ENCODE data around the gene PLCL2. TPM values are rescaled to one million over a fixed set of nuclear protein-coding genes. Genes with fewer than 3 reads are reported as not detected.
A peak's percentile ranks its signal among the peaks of the same experiment; 100 is the strongest.

The PLCL2 gene
- total and polyA plus RNA-seq, 10 donors: 6.9 to 60.4 (median 41.8) TPM

GRCh38 chr3:16904423-16905417 lies 20.0 kb downstream of the PLCL2 start:
- H3K9me3 ChIP-seq: no peaks in the 10 kb centered on the region
- TF ChIP-seq POLR2AphosphoS5 (IDR thresholded peaks at IDR 0.05) (no peak), POLR2A (IDR thresholded peaks at IDR 0.05) (no peak)
- TF ChIP-seq, protein P1, sequence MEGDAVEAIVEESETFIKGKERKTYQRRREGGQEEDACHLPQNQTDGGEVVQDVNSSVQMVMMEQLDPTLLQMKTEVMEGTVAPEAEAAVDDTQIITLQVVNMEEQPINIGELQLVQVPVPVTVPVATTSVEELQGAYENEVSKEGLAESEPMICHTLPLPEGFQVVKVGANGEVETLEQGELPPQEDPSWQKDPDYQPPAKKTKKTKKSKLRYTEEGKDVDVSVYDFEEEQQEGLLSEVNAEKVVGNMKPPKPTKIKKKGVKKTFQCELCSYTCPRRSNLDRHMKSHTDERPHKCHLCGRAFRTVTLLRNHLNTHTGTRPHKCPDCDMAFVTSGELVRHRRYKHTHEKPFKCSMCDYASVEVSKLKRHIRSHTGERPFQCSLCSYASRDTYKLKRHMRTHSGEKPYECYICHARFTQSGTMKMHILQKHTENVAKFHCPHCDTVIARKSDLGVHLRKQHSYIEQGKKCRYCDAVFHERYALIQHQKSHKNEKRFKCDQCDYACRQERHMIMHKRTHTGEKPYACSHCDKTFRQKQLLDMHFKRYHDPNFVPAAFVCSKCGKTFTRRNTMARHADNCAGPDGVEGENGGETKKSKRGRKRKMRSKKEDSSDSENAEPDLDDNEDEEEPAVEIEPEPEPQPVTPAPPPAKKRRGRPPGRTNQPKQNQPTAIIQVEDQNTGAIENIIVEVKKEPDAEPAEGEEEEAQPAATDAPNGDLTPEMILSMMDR (IDR thresholded peaks at IDR 0.05 in 8 of 11, conservative IDR thresholded peaks at IDR 0.05 in 3 of 11): no peak
- H3K4me3 ChIP-seq: no peak overlapping the region
- intact Hi-C loops (cut with DNase I; ENCODE audit: low total_unique reads): no loop called here
- peaks cover 15 to 100% (median 89%) of the 10 kb centered on the region in 6 donors for H3K4me1 ChIP-seq
- H3K27me3 ChIP-seq (replicated peaks in 1 of 7): no peaks in the 10 kb centered on the region
- no peak for DNase-seq
- H3K27ac ChIP-seq: peak overlapping the region in 5 of 8 donors; percentile 16 to 37 (median 20)
- H3K36me3 ChIP-seq: no peaks in the 10 kb centered on the region
- WGBS, 5 donors: 80 to 90% (median 84%) methylated on average over 4 of the region's 4 CpGs

- TF ChIP-seq POLR2A (IDR thresholded peaks at IDR 0.05) (no peak), POLR2AphosphoS5 (IDR thresholded peaks at IDR 0.05) (no peak)
- TF ChIP-seq, protein P1 (IDR thresholded peaks at IDR 0.05 in 8 of 11, conservative IDR thresholded peaks at IDR 0.05 in 3 of 11): no peak
- no peaks in the 10 kb centered on the region for H3K27me3 ChIP-seq (replicated peaks in 1 of 7)
- H3K27ac ChIP-seq: peak overlapping the region in 2 of 8 donors; percentile 19 to 37
- H3K4me3 ChIP-seq: no peak overlapping the region
- 86 to 100% (median 96%) methylated on average over 1 of the region's 1 CpG for WGBS, 5 donors
- DNase-seq: no peak
- intact Hi-C loops (cut with DNase I; ENCODE audit: low total_unique reads): no loop called here
- peaks cover 11 to 100% (median 92%) of the 10 kb centered on the region in 6 donors for H3K4me1 ChIP-seq
- no peaks in the 10 kb centered on the region for H3K9me3 ChIP-seq
- no peaks in the 10 kb centered on the region for H3K36me3 ChIP-seq
Observed at GRCh38 chr3:16905704-16906103, 20.9 kb downstream of the PLCL2 start.

GRCh38 chr3:16906682-16907081 lies 21.9 kb downstream of the PLCL2 start:
- WGBS, 5 donors: 5 to 11% (median 7%) methylated on average over 2 of the region's 2 CpGs
- no peak for DNase-seq
- Histone ChIP-seq H3K4me1 (peaks cover 10 to 100% (median 89%) of the 10 kb centered on the region in 6 donors), H3K27me3 (replicated peaks in 1 of 7) (no peaks in the 10 kb centered on the region), H3K27ac (peak overlapping the region in 4 of 8 donors; percentile 10 to 29 (median 16)), H3K9me3 (no peaks in the 10 kb centered on the region), H3K36me3 (no peaks in the 10 kb centered on the region), H3K4me3 (no peak overlapping the region)
- intact Hi-C loops (cut with DNase I; ENCODE audit: low total_unique reads): no loop called here
- TF ChIP-seq, protein P1 (IDR thresholded peaks at IDR 0.05 in 8 of 11, conservative IDR thresholded peaks at IDR 0.05 in 3 of 11): no peak
- no peak for TF ChIP-seq POLR2AphosphoS5 (IDR thresholded peaks at IDR 0.05)
- no peak for TF ChIP-seq POLR2A (IDR thresholded peaks at IDR 0.05)

DNA sequence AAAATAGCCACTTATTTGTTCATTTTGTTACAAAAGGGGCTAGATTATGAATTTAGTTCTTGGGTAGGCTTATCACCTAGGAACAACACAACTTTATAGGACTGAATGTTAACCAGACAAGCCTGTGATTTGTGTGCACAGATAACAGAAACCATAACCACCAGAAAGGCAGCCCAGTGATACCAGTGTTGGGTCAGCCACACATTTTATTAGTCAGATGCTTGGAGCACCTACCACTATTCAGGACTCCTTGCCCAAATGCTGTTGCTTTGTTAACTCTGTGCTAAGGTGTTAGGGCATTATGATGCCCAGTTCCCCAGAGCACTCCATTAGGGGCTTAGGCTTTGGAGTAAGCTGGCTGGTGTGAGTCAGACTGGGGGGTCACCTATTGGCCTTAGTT lies 22.5 kb downstream of the PLCL2 start:
- no peak overlapping the region for H3K4me3 ChIP-seq
- TF ChIP-seq POLR2A (IDR thresholded peaks at IDR 0.05) (no peak), POLR2AphosphoS5 (IDR thresholded peaks at IDR 0.05) (no peak)
- TF ChIP-seq, protein P1 (IDR thresholded peaks at IDR 0.05 in 8 of 11, conservative IDR thresholded peaks at IDR 0.05 in 3 of 11): no peak
- H3K27ac ChIP-seq: peak overlapping the region in 5 of 8 donors; percentile 10 to 44 (median 19)
- DNase-seq: no peak
- intact Hi-C loops (cut with DNase I; ENCODE audit: low total_unique reads): no loop called here
- H3K27me3 ChIP-seq (replicated peaks in 1 of 7): no peaks in the 10 kb centered on the region
- no peaks in the 10 kb centered on the region for H3K36me3 ChIP-seq
- no peaks in the 10 kb centered on the region for H3K9me3 ChIP-seq
- peaks cover 8 to 100% (median 91%) of the 10 kb centered on the region in 6 donors for H3K4me1 ChIP-seq

Measured in spleen (tissue), 11 donors.